Heart left ventricle (tissue), 13 donors: ENCODE data around the gene AGMO.

Source experiments
- POLR2A ChIP-seq, 2 donors: fragments of 450-650 bp; IDR thresholded peaks; one replicate each; pipeline ENCODE4 v1.6.1; 2017; ENCODE audit warnings: antibody characterized with exemption in 2 of 2, mild to moderate bottlenecking in 2 of 2, moderate library complexity in 2 of 2
- TF ChIP-seq, protein P1 (sequence below), 12 donors: fragments of 200-600 bp; sonication (generic) in 4 of 12; IDR thresholded peaks; one replicate each; pipeline versions ENCODE4 v1.5.0 to v1.8.0; 2018 to 2022; ENCODE audit warnings: antibody characterized with exemption in 12 of 12, mild to moderate bottlenecking in 5 of 12
- donor health status: ischemic (EF 13 %, LVEDD 7.1; RV severe dilation, severe dysfunction).
- donor health status: DM: no; HTN: yes; CAD: no.
- donor health status: DM: no; HTN: no; CAD: no.
- donor health status: ischemic (EF 25% LVEDD 6.9; RV normal size, moderate dysfunction).
- donor health status: ischemic (EF 25% LVEDD 5.7; RV mildly dilated, moderate dysfunction).
- donor health status: ischemic (EF 35%, LVEDD 5.7; RV mildly dilated, moderate dysfunction).
- donor health status: nonischemic (EF 11% LVEDD 7.7; RV severe dilation, severe dysfunction).
- donor health status: DM: yes; HTN: yes; CAD: no.
- donor health status: PGD.
- donor health status: ischemic (EF 29% LVEDD 5.4; RV normal size, mild dysfunction).
- donor health status: nonischemic (EF 23%, LVEDD 6.1; RV moderate dilation, normal function).

DNA sequence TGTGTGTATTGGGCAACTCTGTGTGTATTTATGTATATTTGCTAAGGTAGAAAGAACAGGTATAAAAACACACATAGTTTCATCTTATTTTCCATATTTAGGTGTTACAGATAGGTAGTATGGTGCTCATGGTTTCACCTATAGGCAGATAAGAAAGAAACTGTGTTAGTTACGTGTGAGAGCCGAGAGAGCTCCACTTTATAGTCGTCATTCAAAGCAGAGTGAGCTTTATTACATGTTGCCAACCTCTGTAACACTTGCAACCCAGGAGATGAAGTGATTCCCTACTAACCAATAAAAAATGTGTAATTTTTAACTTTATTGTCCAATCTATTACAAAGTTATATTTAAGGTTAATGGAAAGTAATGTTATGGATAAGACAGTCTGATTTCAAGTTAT lies 121.3 kb downstream of the AGMO start:
- TF ChIP-seq, protein P1, sequence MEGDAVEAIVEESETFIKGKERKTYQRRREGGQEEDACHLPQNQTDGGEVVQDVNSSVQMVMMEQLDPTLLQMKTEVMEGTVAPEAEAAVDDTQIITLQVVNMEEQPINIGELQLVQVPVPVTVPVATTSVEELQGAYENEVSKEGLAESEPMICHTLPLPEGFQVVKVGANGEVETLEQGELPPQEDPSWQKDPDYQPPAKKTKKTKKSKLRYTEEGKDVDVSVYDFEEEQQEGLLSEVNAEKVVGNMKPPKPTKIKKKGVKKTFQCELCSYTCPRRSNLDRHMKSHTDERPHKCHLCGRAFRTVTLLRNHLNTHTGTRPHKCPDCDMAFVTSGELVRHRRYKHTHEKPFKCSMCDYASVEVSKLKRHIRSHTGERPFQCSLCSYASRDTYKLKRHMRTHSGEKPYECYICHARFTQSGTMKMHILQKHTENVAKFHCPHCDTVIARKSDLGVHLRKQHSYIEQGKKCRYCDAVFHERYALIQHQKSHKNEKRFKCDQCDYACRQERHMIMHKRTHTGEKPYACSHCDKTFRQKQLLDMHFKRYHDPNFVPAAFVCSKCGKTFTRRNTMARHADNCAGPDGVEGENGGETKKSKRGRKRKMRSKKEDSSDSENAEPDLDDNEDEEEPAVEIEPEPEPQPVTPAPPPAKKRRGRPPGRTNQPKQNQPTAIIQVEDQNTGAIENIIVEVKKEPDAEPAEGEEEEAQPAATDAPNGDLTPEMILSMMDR (IDR thresholded peaks at IDR 0.05), result no peak
- TF ChIP-seq POLR2A (IDR thresholded peaks at IDR 0.05), result no peak
